GM23338 (cell line): ENCODE data around the gene ASCL2. TPM values are rescaled to one million over a fixed set of nuclear protein-coding genes. Genes with fewer than 3 reads are reported as not detected.

Experiments
- ATAC-seq: fragments of 200-7000 bp; cut with Tn5 transposase; 3 replicates; pipeline ENCODE4 v1.9.1; 2020
- DNase-seq: peaks from one replicate; pipeline ENCODE4 v3.0.0-alpha.2; 2015; ENCODE audit warnings: low spot score
- H2AFZ ChIP-seq: fragments of 200-600 bp; sonication (generic); 2 replicates; pipeline ENCODE4 v1.8.0; 2016; ENCODE audit warnings: antibody characterized with exemption, mild to moderate bottlenecking, moderate library complexity
- H3F3A ChIP-seq: fragments of 200-600 bp; sonication (generic); replicated peaks from 2 replicates; pipeline ENCODE4 v1.8.0; 2017; ENCODE audit warnings: antibody characterized with exemption, mixed run types, low read depth
- H3K27ac ChIP-seq: fragments of 200-600 bp; sonication (generic); 2 replicates; pipeline ENCODE4 v1.6.1; 2016; ENCODE audit warnings: low read depth
- H3K27me3 ChIP-seq: fragments of 200-600 bp; sonication (generic); 2 replicates; pipeline ENCODE4 v1.8.0; 2016; ENCODE audit warnings: mild to moderate bottlenecking, mixed run types, moderate library complexity; ENCODE audit not compliant: insufficient read depth
- H3K36me3 ChIP-seq: fragments of 200-600 bp; sonication (generic); 2 replicates; pipeline ENCODE4 v1.8.0; 2016; ENCODE audit warnings: mild to moderate bottlenecking; ENCODE audit not compliant: insufficient read depth
- H3K4me1 ChIP-seq: fragments of 200-600 bp; sonication (generic); 2 replicates; pipeline ENCODE4 v1.8.0; 2016; ENCODE audit warnings: mild to moderate bottlenecking, moderate library complexity; ENCODE audit not compliant: insufficient read depth
- H3K4me2 ChIP-seq: fragments of 200-600 bp; sonication (generic); 2 replicates; pipeline ENCODE4 v1.7.1; 2017; ENCODE audit warnings: mixed run types
- H3K4me3 ChIP-seq: fragments of 200-600 bp; sonication (generic); 2 replicates; pipeline ENCODE4 v1.6.1; 2016; ENCODE audit warnings: mixed run types
- H3K79me2 ChIP-seq: fragments of 200-600 bp; sonication (generic); replicated peaks from 2 replicates; pipeline ENCODE4 v1.8.0; 2017; ENCODE audit warnings: mild to moderate bottlenecking; ENCODE audit not compliant: insufficient read depth
- H3K9me2 ChIP-seq: fragments of 200-600 bp; sonication (generic); 2 replicates; pipeline ENCODE4 v1.8.0; 2017; ENCODE audit not compliant: insufficient read depth
- H4K20me1 ChIP-seq: fragments of 200-600 bp; sonication (generic); replicated peaks from 2 replicates; pipeline ENCODE4 v1.8.0; 2017; ENCODE audit warnings: mild to moderate bottlenecking; ENCODE audit not compliant: insufficient read depth
- H3K27ac Mint-ChIP-seq: 2 replicates; pipeline ENCODE4 v1.8.0; 2020; ENCODE audit warnings: inconsistent platforms, mild to moderate bottlenecking, moderate library complexity, mixed read lengths
- H3K27me3 Mint-ChIP-seq: 3 replicates; pipeline ENCODE4 v1.8.0; 2022; ENCODE audit warnings: low read depth, mild to moderate bottlenecking, moderate library complexity, mixed read lengths, inconsistent platforms; ENCODE audit not compliant: insufficient read depth, poor library complexity
- H3K36me3 Mint-ChIP-seq: 3 replicates; pipeline ENCODE4 v1.8.0; 2021; ENCODE audit warnings: low read depth, mild to moderate bottlenecking, inconsistent platforms, moderate library complexity, mixed read lengths
- H3K4me1 Mint-ChIP-seq: 3 replicates; pipeline ENCODE4 v1.8.0; 2020; ENCODE audit warnings: mild to moderate bottlenecking, inconsistent platforms, mixed read lengths
- H3K4me3 Mint-ChIP-seq: 3 replicates; pipeline ENCODE4 v1.8.0; 2021; ENCODE audit warnings: moderate library complexity, mild to moderate bottlenecking, inconsistent platforms, mixed read lengths
- H3K9me3 Mint-ChIP-seq: 3 replicates; pipeline ENCODE4 v1.8.0; 2020; ENCODE audit warnings: moderate library complexity, mild to moderate bottlenecking, inconsistent platforms, mixed read lengths
- CREB1 ChIP-seq: fragments of 250-450 bp; sonication (Bioruptor Pico); IDR thresholded peaks from 2 replicates; pipeline ENCODE4 v1.5.0; 2020; ENCODE audit warnings: low read depth, mild to moderate bottlenecking, moderate library complexity
- CTCF ChIP-seq, 2 experiments: fragments of 200-600 bp in 1 of 2; sonication (generic) in 1 of 2; conservative IDR thresholded peaks; 2 replicates each; pipeline versions ENCODE4 v1.5.1 to v1.6.1; 2016 to 2017; ENCODE audit warnings: antibody characterized with exemption in 2 of 2, low read depth in 2 of 2, mild to moderate bottlenecking in 2 of 2, moderate library complexity in 1 of 2
- ETS1 ChIP-seq: IDR thresholded peaks from 2 replicates; pipeline ENCODE4 v1.6.1; 2016; ENCODE audit warnings: antibody characterized with exemption
- EZH2 ChIP-seq: fragments of 200-600 bp; sonication (generic); IDR thresholded peaks from one replicate; pipeline ENCODE4 v1.8.0; 2017; ENCODE audit warnings: antibody characterized with exemption, mild to moderate bottlenecking, low read depth; ENCODE audit not compliant: unreplicated experiment
- EZH2phosphoT487 ChIP-seq: fragments of 200-600 bp; sonication (generic); IDR thresholded peaks from one replicate; pipeline ENCODE4 v1.8.1; 2018; ENCODE audit warnings: antibody characterized with exemption; ENCODE audit not compliant: unreplicated experiment
- JUNB ChIP-seq: IDR thresholded peaks from one replicate; pipeline ENCODE4 v1.6.1; 2016; ENCODE audit warnings: antibody characterized with exemption; ENCODE audit not compliant: unreplicated experiment
- NANOG ChIP-seq: IDR thresholded peaks from 2 replicates; pipeline ENCODE4 v1.6.1; 2016; ENCODE audit warnings: antibody characterized with exemption, borderline replicate concordance
- POLR2AphosphoS5 ChIP-seq: IDR thresholded peaks from 2 replicates; pipeline ENCODE4 v1.6.1; 2016; ENCODE audit warnings: antibody characterized with exemption, low read depth
- STAT1 ChIP-seq: IDR thresholded peaks from one replicate; pipeline ENCODE4 v1.6.1; 2016; ENCODE audit warnings: antibody characterized with exemption; ENCODE audit not compliant: unreplicated experiment
- ZNF114 ChIP-seq: fragments of 250-450 bp; sonication (Bioruptor Pico); IDR thresholded peaks from 2 replicates; pipeline ENCODE4 v1.5.0; 2020; ENCODE audit warnings: mild to moderate bottlenecking, moderate library complexity
- ZNF331 ChIP-seq: fragments of 250-450 bp; sonication (Bioruptor Pico); IDR thresholded peaks from 2 replicates; pipeline ENCODE4 v1.5.0; 2020; ENCODE audit warnings: low read depth, mild to moderate bottlenecking, moderate library complexity
- polyA plus RNA-seq: library from polyadenylated mRNA; unstranded; fragments of >200 nt; fragmentation: Nextera tagmentation; extraction: Ambion mirVana; gene quantifications from 2 replicates; pipeline ENCODE4 v1.2.1, GENCODE V29; 2016
- total RNA-seq: library from RNA; depleted of rRNA; stranded (reverse); fragments of >200 nt; shearing (Covaris generic); gene quantifications from 2 replicates; pipeline ENCODE4 v1.2.3, GENCODE V29; 2014
- TF ChIP-seq, protein P1 (sequence below): IDR thresholded peaks from one replicate; pipeline ENCODE4 v1.6.1; 2018; ENCODE audit warnings: antibody characterized with exemption; ENCODE audit not compliant: unreplicated experiment

The ASCL2 gene
- total and polyA plus RNA-seq, 2 experiments from 2014 or later = 0.57 to 1.6 TPM

- no peak for TF ChIP-seq CREB1 (CRISPR knock-in tag)
- TF ChIP-seq CTCF (conservative IDR thresholded peaks at IDR 0.05; ENCODE audit: low read depth in 2 of 2) = no peak
- no peak for TF ChIP-seq EZH2
- no peak for TF ChIP-seq JUNB
Observed at GRCh38 chr11:2276280-2277007, 6.1 kb upstream of the ASCL2 start (continued).

DNA sequence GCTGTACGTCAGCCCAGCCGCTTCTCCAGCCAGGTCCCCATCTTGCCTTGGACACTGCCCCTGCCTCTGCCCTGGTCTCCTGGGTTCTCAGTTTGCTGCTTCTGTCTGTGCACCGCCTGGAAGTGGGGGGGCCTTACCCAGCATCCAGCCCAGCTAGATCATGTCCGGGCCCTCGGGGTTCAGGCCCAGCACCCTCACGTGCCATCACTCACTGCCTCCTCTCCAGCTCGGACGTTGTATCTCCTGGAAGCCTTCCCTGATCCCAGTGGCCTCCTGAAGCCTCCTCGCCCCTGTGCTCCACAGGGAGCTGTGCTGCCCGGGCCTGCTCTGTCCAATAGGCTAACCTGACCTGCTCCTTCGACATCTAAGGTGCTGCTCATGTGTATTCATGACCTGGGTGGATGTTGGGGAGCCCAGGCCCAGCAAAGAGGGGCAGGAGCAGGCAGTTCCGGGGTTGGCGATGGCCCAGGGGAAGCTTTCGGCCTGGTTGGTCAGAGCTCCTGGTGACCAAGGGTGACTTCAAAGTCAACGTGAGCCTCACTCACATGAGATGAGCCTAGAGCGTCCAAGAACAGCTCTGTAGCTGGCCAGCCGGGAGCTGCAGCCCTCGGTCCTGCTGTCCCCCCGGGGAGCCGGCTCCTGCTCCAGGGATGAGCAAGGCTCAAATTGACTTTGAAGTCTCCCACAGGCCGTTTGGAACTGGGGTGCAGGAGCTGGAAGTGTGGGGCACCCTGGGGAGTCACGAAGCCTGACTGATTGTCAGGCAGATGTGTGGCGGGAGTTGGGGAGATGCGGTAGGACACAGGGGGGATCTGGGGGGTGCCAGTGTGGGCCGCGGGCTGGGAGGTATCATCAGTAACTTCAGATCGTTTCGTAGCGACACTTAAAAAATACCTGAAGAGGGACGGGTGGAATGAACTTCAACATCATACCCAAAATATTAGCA, 5.2 kb upstream of the ASCL2 start:
- no peaks in the 10 kb centered on the region for H3F3A ChIP-seq
- peaks cover 38% of the 10 kb centered on the region for H3K27me3 ChIP-seq
- H3K27me3 Mint-ChIP-seq = peaks cover 48% of the 10 kb centered on the region
- ATAC-seq (no peak), DNase-seq (no peak)
- no peaks in the 10 kb centered on the region; the same call in 1 of the 2 replicates for H3K9me2 ChIP-seq
- no peak overlapping the region for H3K4me3 Mint-ChIP-seq
- peaks cover 17% of the 10 kb centered on the region for H3K4me1 Mint-ChIP-seq
- H3K9me3 Mint-ChIP-seq = peaks cover 7% of the 10 kb centered on the region; the same call in 2 of the 3 replicates
- H3K4me3 ChIP-seq = no peak overlapping the region
- H3K27ac Mint-ChIP-seq = no peak overlapping the region
- H3K4me1 ChIP-seq = peaks cover 15% of the 10 kb centered on the region
- H3K36me3 ChIP-seq = no peaks in the 10 kb centered on the region
- no peak overlapping the region for H3K4me2 ChIP-seq
- H2AFZ ChIP-seq = no peak overlapping the region
- no peaks in the 10 kb centered on the region for H4K20me1 ChIP-seq
- no peaks in the 10 kb centered on the region for H3K36me3 Mint-ChIP-seq
- H3K27ac ChIP-seq = no peak overlapping the region
- H3K79me2 ChIP-seq = no peaks in the 10 kb centered on the region
- no peak for TF ChIP-seq ETS1
- TF ChIP-seq EZH2 = no peak
- no peak for TF ChIP-seq EZH2phosphoT487
- no peak for TF ChIP-seq JUNB
- TF ChIP-seq STAT1 = no peak
- no peak for TF ChIP-seq ZNF331 (CRISPR knock-in tag)
- no peak for TF ChIP-seq ZNF114 (CRISPR knock-in tag)
- no peak for TF ChIP-seq POLR2AphosphoS5
- no peak for TF ChIP-seq NANOG
- no peak for TF ChIP-seq CREB1 (CRISPR knock-in tag)
- no peak for TF ChIP-seq CTCF (conservative IDR thresholded peaks at IDR 0.05; ENCODE audit: low read depth in 2 of 2)
- TF ChIP-seq, protein P1, sequence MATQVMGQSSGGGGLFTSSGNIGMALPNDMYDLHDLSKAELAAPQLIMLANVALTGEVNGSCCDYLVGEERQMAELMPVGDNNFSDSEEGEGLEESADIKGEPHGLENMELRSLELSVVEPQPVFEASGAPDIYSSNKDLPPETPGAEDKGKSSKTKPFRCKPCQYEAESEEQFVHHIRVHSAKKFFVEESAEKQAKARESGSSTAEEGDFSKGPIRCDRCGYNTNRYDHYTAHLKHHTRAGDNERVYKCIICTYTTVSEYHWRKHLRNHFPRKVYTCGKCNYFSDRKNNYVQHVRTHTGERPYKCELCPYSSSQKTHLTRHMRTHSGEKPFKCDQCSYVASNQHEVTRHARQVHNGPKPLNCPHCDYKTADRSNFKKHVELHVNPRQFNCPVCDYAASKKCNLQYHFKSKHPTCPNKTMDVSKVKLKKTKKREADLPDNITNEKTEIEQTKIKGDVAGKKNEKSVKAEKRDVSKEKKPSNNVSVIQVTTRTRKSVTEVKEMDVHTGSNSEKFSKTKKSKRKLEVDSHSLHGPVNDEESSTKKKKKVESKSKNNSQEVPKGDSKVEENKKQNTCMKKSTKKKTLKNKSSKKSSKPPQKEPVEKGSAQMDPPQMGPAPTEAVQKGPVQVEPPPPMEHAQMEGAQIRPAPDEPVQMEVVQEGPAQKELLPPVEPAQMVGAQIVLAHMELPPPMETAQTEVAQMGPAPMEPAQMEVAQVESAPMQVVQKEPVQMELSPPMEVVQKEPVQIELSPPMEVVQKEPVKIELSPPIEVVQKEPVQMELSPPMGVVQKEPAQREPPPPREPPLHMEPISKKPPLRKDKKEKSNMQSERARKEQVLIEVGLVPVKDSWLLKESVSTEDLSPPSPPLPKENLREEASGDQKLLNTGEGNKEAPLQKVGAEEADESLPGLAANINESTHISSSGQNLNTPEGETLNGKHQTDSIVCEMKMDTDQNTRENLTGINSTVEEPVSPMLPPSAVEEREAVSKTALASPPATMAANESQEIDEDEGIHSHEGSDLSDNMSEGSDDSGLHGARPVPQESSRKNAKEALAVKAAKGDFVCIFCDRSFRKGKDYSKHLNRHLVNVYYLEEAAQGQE = no peak
